Measurements from ENCODE around the gene GPR63. TPM values are rescaled to one million over a fixed set of nuclear protein-coding genes. Genes with fewer than 3 reads are reported as not detected.

GPR63 gene
- polyA plus RNA-seq, 3 donors: 0.03 to 0.07 TPM; not detected in 1

- Mint-ChIP-seq H3K4me3 (no peak overlapping the region), H3K36me3 (no peaks in the 10 kb centered on the region)
- no peak overlapping the region for H3K4me3 ChIP-seq (replicated peaks in 1 of 3; ENCODE audit: low read depth in 2 of 3, low read length in 3 of 3)
Observed at GRCh38 chr6:96811136-96811535, 26.1 kb downstream of the GPR63 start.

GRCh38 chr6:96809119-96809518 lies 28.2 kb downstream of the GPR63 start:
- H3K9ac ChIP-seq (ENCODE audit: insufficient read depth, low read length, poor library complexity, severe bottlenecking): no peak overlapping the region
- Mint-ChIP-seq H3K27ac (no peak overlapping the region), H3K4me3 (no peak overlapping the region), H3K4me1 (no peaks in the 10 kb centered on the region), H3K27me3 (ENCODE audit: low read depth in 3 of 3) (no peaks in the 10 kb centered on the region), H3K9me3 (peaks cover 0 to 3% (median 0%) of the 10 kb centered on the region in 7 donors), H3K36me3 (no peaks in the 10 kb centered on the region)
- no peaks in the 10 kb centered on the region for H4K20me1 ChIP-seq (ENCODE audit: insufficient read depth, low read length)
- no peaks in the 10 kb centered on the region for H3K27me3 ChIP-seq (ENCODE audit: control insufficient read depth in 2 of 2, insufficient read depth in 2 of 2, low read length in 2 of 2)
- H3K36me3 ChIP-seq (replicated peaks in 1 of 2; ENCODE audit: control insufficient read depth in 1 of 2, insufficient read depth in 2 of 2, low read length in 2 of 2): no peaks in the 10 kb centered on the region
- no peaks in the 10 kb centered on the region for H3K9me3 ChIP-seq (replicated peaks in 1 of 2; ENCODE audit: control insufficient read depth in 1 of 2, insufficient read depth in 1 of 2, low read length in 2 of 2)
- H3K4me3 ChIP-seq (replicated peaks in 1 of 3; ENCODE audit: low read depth in 2 of 3, low read length in 3 of 3): no peak overlapping the region
- no peaks in the 10 kb centered on the region for H3K79me2 ChIP-seq (ENCODE audit: insufficient read depth, low read length)
- intact Hi-C loops (cut with micrococcal nuclease): no loop called here
- H2AFZ ChIP-seq (ENCODE audit: insufficient read depth, low read depth, low read length, poor library complexity, severe bottlenecking): no peak overlapping the region
- DNase-seq: no peak
- TF ChIP-seq CTCF (IDR thresholded peaks at IDR 0.05): no peak
- H3K4me2 ChIP-seq (replicated peaks; ENCODE audit: extremely low read depth, low read length, poor library complexity, severe bottlenecking): no peak overlapping the region
- no peak overlapping the region for H3K27ac ChIP-seq (ENCODE audit: low read depth in 1 of 2, low read length in 2 of 2)
- no peaks in the 10 kb centered on the region for H3K4me1 ChIP-seq (ENCODE audit: control insufficient read depth in 1 of 2, insufficient read depth in 2 of 2, low read length in 2 of 2)

More at GRCh38 chr6:96811136-96811535, 26.1 kb downstream of the GPR63 start:
- H3K27me3 Mint-ChIP-seq (ENCODE audit: low read depth in 3 of 3): no peaks in the 10 kb centered on the region
- no peak overlapping the region for H3K4me2 ChIP-seq (replicated peaks; ENCODE audit: extremely low read depth, low read length, poor library complexity, severe bottlenecking)
- H3K4me1 ChIP-seq (ENCODE audit: control insufficient read depth in 1 of 2, insufficient read depth in 2 of 2, low read length in 2 of 2): no peaks in the 10 kb centered on the region
- no peaks in the 10 kb centered on the region for H3K27me3 ChIP-seq (ENCODE audit: control insufficient read depth in 2 of 2, insufficient read depth in 2 of 2, low read length in 2 of 2)
- no peak overlapping the region for H3K27ac ChIP-seq (ENCODE audit: low read depth in 1 of 2, low read length in 2 of 2)
- no peak overlapping the region for H3K9ac ChIP-seq (ENCODE audit: insufficient read depth, low read length, poor library complexity, severe bottlenecking)
- WGBS (ENCODE audit: insufficient coverage): 100% methylated on average over 1 of the region's 5 CpGs
- no peak overlapping the region for H3K27ac Mint-ChIP-seq
- TF ChIP-seq CTCF (IDR thresholded peaks at IDR 0.05): no peak
- no peaks in the 10 kb centered on the region for H3K36me3 ChIP-seq (replicated peaks in 1 of 2; ENCODE audit: control insufficient read depth in 1 of 2, insufficient read depth in 2 of 2, low read length in 2 of 2)
- no peak for DNase-seq
- no peak overlapping the region for H2AFZ ChIP-seq (ENCODE audit: insufficient read depth, low read depth, low read length, poor library complexity, severe bottlenecking)
- peaks cover 0 to 2% (median 0%) of the 10 kb centered on the region in 7 donors for H3K9me3 Mint-ChIP-seq
- no peaks in the 10 kb centered on the region for H3K79me2 ChIP-seq (ENCODE audit: insufficient read depth, low read length)
- H3K4me1 Mint-ChIP-seq: no peaks in the 10 kb centered on the region
- no peaks in the 10 kb centered on the region for H4K20me1 ChIP-seq (ENCODE audit: insufficient read depth, low read length)
- intact Hi-C loops (cut with micrococcal nuclease): no loop called here
- H3K9me3 ChIP-seq (replicated peaks in 1 of 2; ENCODE audit: control insufficient read depth in 1 of 2, insufficient read depth in 1 of 2, low read length in 2 of 2): no peaks in the 10 kb centered on the region

Measured in CD14-positive monocyte (primary cell).